ENCODE results near the gene GOLGA1.
A peak's percentile ranks its signal among the peaks of the same experiment; 100 is the strongest.

GOLGA1 gene

DNA sequence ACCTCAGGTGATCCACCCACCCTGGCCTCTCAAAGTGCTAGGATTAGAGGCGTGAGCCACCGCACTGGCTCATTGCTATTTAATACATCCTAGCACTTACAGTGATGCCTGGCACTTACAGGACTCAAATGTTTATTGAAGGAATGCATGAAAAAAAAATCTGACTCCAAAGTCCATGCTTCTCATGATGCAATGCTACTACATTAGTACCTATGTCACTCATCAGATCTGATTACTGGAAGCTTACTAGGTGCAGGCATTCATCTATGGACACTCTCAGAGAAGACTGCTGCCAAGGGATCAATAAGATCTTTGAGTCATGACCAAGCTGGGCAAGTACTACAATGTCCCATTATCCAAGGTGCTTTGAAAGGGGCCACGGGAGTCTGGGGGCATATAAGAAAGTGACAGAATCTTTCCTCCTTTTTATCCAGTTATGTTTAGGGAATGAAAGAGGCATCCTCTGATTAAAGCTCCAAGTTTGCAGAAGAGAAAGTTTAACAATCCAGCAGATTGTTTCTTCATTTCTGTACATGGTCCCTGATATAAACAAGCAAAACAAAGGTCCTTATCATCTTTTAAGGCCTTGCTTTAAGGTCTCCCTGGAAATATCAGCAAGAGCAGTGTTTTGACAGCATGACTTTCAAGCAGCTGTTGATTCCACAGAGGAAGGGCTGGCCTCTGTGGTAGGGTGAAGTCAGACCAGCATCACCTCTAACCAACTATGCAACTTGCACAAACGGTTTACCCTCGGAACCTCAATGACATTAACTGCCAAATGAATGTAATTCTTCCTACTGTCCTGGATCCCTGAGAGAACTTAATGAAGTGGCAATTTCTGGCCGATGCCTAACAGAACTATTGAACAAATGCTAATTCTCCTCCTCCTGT, 43.1 kb downstream of the GOLGA1 start:
- DNase-seq (ENCODE audit: low read depth) = no peak
- TF ChIP-seq, protein P1, sequence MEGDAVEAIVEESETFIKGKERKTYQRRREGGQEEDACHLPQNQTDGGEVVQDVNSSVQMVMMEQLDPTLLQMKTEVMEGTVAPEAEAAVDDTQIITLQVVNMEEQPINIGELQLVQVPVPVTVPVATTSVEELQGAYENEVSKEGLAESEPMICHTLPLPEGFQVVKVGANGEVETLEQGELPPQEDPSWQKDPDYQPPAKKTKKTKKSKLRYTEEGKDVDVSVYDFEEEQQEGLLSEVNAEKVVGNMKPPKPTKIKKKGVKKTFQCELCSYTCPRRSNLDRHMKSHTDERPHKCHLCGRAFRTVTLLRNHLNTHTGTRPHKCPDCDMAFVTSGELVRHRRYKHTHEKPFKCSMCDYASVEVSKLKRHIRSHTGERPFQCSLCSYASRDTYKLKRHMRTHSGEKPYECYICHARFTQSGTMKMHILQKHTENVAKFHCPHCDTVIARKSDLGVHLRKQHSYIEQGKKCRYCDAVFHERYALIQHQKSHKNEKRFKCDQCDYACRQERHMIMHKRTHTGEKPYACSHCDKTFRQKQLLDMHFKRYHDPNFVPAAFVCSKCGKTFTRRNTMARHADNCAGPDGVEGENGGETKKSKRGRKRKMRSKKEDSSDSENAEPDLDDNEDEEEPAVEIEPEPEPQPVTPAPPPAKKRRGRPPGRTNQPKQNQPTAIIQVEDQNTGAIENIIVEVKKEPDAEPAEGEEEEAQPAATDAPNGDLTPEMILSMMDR (IDR thresholded peaks at IDR 0.05; ENCODE audit: low read depth, low read length, missing control alignments) = no peak
- no peak overlapping the region for H3K4me3 ChIP-seq (ENCODE audit: low read depth, low read length)
- in situ Hi-C loops (cut with HindIII; ENCODE audit: low sequenced_read_pairs) = no loop called here

DNA sequence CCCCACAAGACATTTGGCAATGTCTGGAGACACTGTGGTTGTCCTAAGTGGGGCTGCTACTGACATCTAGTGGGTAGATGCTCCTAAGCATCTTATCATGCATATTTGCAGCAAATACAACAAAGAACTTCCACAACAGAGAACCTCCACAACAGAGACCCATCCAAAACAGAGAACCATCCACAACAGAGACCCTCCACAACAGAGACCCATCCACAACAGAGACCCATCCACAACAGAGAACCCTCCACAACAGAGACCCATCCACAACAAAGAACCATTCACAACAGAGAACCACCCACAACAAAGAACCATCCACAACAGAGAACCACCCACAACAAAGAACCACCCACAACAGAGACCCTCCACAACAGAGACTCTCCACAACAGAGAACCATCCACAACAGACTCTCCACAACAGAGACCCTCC, 46.1 kb downstream of the GOLGA1 start:
- in situ Hi-C loops (cut with HindIII; ENCODE audit: low sequenced_read_pairs) = no loop called here
- peak; percentile 20 for DNase-seq (ENCODE audit: low read depth)
- TF ChIP-seq, protein P1 (IDR thresholded peaks at IDR 0.05; ENCODE audit: low read depth, low read length, missing control alignments) = peak; percentile 67
- H3K4me3 ChIP-seq (ENCODE audit: low read depth, low read length) = no peak overlapping the region

DNA sequence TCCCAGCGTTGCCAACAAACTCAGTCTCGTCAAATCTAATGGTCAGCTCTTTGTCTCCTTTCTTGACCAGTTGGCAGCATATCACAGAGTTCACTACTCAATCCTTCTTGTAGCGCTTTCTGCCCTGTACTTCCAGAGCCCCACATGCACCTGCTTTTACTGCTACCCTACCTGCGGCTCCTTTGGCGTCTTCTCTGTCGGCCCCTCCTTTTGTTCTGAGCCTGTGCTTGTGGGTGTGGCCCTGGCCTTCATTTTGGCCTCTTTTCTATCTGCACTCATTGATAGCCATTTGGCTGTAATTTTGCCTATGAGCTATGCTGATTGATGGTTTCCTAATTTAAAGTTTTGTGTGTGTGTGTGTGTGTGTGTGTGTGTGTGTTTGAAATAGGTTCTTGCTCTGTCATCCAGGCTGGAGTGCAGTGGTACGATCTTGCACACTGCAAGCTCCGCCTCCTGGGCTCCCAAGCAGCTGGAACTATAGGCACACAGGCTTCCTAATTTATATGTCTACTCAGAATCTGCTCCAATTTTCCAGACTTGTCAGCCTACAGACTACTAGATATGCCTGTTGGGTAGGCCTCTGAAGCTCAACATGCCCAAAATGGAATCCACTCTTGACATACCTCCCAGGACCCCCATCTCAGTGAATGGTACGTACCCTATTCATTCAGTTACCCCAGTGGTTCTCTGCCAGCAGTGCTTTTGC, 46.7 kb downstream of the GOLGA1 start:
- TF ChIP-seq, protein P1 (IDR thresholded peaks at IDR 0.05; ENCODE audit: low read depth, low read length, missing control alignments) = no peak
- in situ Hi-C loops (cut with HindIII; ENCODE audit: low sequenced_read_pairs) = no loop called here
- DNase-seq (ENCODE audit: low read depth) = no peak
- no peak overlapping the region for H3K4me3 ChIP-seq (ENCODE audit: low read depth, low read length)

DNA sequence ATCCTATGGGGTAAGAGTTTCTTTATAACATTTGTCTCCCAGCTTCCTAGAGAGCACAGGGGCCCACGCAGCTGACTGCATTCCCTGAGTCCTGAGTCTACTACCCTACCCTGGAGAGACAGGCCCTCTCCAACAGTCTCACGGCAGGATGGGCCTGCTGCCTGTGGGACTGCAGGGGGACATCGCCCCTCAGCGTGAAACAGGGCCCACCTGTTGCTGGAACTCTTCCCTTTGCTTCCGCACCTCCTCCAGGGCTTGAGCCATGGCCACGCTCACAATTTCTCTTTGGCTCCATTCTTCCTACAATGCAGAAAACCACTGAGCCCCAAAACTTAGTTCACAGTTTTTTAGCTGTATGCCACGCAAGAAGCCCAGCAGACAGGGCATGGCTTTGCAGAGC, 50.7 kb downstream of the GOLGA1 start:
- TF ChIP-seq, protein P1 (IDR thresholded peaks at IDR 0.05; ENCODE audit: low read depth, low read length, missing control alignments) = no peak
- H3K4me3 ChIP-seq (ENCODE audit: low read depth, low read length) = no peak overlapping the region
- in situ Hi-C loops (cut with HindIII; ENCODE audit: low sequenced_read_pairs) = no loop called here
- no peak for DNase-seq (ENCODE audit: low read depth)

DNA sequence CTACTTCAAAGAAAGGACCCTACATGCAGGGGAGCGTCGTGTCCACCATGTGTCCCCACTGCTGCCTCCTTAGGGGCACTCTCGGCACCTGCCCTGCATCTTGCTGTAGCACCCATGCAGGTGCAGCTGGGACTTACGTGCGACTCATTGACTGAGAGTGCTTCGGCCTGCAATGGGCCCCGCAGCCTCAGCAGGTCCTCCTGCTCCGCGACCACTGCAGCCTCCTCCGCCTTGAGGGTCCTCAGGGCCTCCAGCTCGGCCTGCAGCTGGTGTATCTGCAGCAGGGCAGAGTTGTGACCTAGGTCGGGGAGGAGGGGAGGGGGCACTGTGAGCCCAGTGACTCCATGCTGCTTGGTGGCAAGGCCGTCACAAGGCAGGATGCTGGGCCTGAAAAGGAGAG, 51.9 kb downstream of the GOLGA1 start:
- DNase-seq (ENCODE audit: low read depth) = no peak
- in situ Hi-C loops (cut with HindIII; ENCODE audit: low sequenced_read_pairs) = no loop called here
- no peak overlapping the region for H3K4me3 ChIP-seq (ENCODE audit: low read depth, low read length)
- TF ChIP-seq, protein P1 (IDR thresholded peaks at IDR 0.05; ENCODE audit: low read depth, low read length, missing control alignments) = no peak

DNA sequence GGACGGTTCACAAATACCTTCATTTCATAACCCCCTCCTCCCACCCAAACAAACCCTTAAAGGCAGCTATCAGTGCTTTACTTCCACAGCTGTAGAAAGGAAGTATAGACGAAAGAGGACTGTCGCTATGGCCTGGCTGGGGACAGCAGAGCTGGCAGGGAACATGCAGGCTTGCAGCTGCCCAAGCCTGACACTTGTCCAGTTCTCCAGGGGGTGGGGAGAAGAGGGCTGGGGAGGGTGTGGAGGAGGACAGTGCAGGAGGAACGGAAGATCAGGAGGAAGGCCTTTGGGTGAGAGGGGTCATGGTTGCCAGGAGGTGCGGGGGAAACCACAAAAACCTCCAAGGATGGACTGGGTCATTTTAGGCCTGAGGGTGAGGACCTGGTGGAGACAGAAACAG, 53.1 kb downstream of the GOLGA1 start:
- no peak overlapping the region for H3K4me3 ChIP-seq (ENCODE audit: low read depth, low read length)
- in situ Hi-C loops (cut with HindIII; ENCODE audit: low sequenced_read_pairs) = no loop called here
- TF ChIP-seq, protein P1 (IDR thresholded peaks at IDR 0.05; ENCODE audit: low read depth, low read length, missing control alignments) = no peak
- DNase-seq (ENCODE audit: low read depth) = no peak

Data from astrocyte of the cerebellum (primary cell).